MM.1S (cell line): ENCODE results near the gene CCNB1.

ENCODE experiments used
- DNase-seq: peaks from one replicate; pipeline ENCODE4 v3.0.0-alpha.2; 2015
- H2AFZ ChIP-seq: fragments of 300-600 bp; sonication (generic); 2 replicates; pipeline ENCODE4 v1.6.0; 2016; ENCODE audit warnings: antibody characterized with exemption, low read length
- H3F3A ChIP-seq: fragments of 300-600 bp; sonication (generic); 2 replicates; pipeline ENCODE4 v1.6.1; 2016; ENCODE audit warnings: mild to moderate bottlenecking, antibody characterized with exemption, low read length, moderate library complexity, mixed read lengths; ENCODE audit not compliant: insufficient read depth
- H3K27ac ChIP-seq: fragments of 300-600 bp; sonication (generic); 2 replicates; pipeline ENCODE4 v1.5.1; 2016; ENCODE audit warnings: mild to moderate bottlenecking, low read length
- H3K27me3 ChIP-seq: fragments of 300-600 bp; sonication (generic); replicated peaks from 2 replicates; pipeline ENCODE4 v1.6.0; 2016; ENCODE audit warnings: low read length; ENCODE audit not compliant: insufficient read depth
- H3K36me3 ChIP-seq: fragments of 300-600 bp; sonication (generic); replicated peaks from 2 replicates; pipeline ENCODE4 v1.6.1; 2016; ENCODE audit warnings: mild to moderate bottlenecking, low read length, mixed read lengths; ENCODE audit not compliant: insufficient read depth
- H3K4me1 ChIP-seq: fragments of 300-600 bp; sonication (generic); 2 replicates; pipeline ENCODE4 v1.6.1; 2016; ENCODE audit warnings: low read length, mixed read lengths
- H3K4me2 ChIP-seq: fragments of 300-600 bp; sonication (generic); 2 replicates; pipeline ENCODE4 v1.6.0; 2016; ENCODE audit warnings: low read depth, low read length
- H3K4me3 ChIP-seq: fragments of 300-600 bp; sonication (generic); 2 replicates; pipeline ENCODE4 v1.5.1; 2016; ENCODE audit warnings: low read length, mixed read lengths
- H3K79me2 ChIP-seq: fragments of 300-600 bp; sonication (generic); 2 replicates; pipeline ENCODE4 v1.6.1; 2016; ENCODE audit warnings: mixed run types, low read length, mixed read lengths
- H3K9ac ChIP-seq: fragments of 300-600 bp; sonication (generic); 2 replicates; pipeline ENCODE4 v1.6.1; 2016; ENCODE audit warnings: low read length, mixed read lengths
- H3K9me2 ChIP-seq: fragments of 300-600 bp; sonication (generic); replicated peaks from 2 replicates; pipeline ENCODE4 v1.6.1; 2016; ENCODE audit warnings: mild to moderate bottlenecking, low read length, mixed read lengths; ENCODE audit not compliant: insufficient read depth
- H3K9me3 ChIP-seq: fragments of 300-600 bp; sonication (generic); replicated peaks from 2 replicates; pipeline ENCODE4 v1.6.1; 2016; ENCODE audit warnings: mild to moderate bottlenecking, low read length, mixed read lengths; ENCODE audit not compliant: insufficient read depth
- H4K20me1 ChIP-seq: fragments of 300-600 bp; sonication (generic); 2 replicates; pipeline ENCODE4 v1.6.1; 2016; ENCODE audit warnings: mild to moderate bottlenecking, low read length, moderate library complexity, mixed read lengths; ENCODE audit not compliant: insufficient read depth
- CTCF ChIP-seq: fragments of 300-600 bp; sonication (generic); IDR thresholded peaks from 2 replicates; pipeline ENCODE4 v1.5.1; 2016; ENCODE audit warnings: antibody characterized with exemption, low read length, mixed read lengths
- EZH2 ChIP-seq: fragments of 300-600 bp; sonication (generic); optimal IDR thresholded peaks from 2 replicates; pipeline ENCODE3; 2017; ENCODE audit warnings: low read depth, mild to moderate bottlenecking, antibody characterized with exemption, low read length, mixed read lengths
- EZH2phosphoT487 ChIP-seq: fragments of 300-600 bp; sonication (generic); IDR thresholded peaks from 2 replicates; pipeline ENCODE4 v1.6.1; 2018; ENCODE audit warnings: antibody characterized with exemption, low read length

The CCNB1 gene

GRCh38 chr5:69206528-69207190, 39.7 kb downstream of the CCNB1 start:
- H3F3A ChIP-seq, result peaks cover 7% of the 10 kb centered on the region; the same call in 1 of the 2 replicates
- no peaks in the 10 kb centered on the region for H4K20me1 ChIP-seq
- no peaks in the 10 kb centered on the region for H3K79me2 ChIP-seq
- H2AFZ ChIP-seq, result no peak overlapping the region
- H3K4me2 ChIP-seq, result no peak overlapping the region
- H3K27ac ChIP-seq, result no peak overlapping the region
- H3K4me1 ChIP-seq, result peaks cover 4% of the 10 kb centered on the region; the same call in 1 of the 2 replicates
- H3K9me3 ChIP-seq, result no peaks in the 10 kb centered on the region
- H3K4me3 ChIP-seq, result no peak overlapping the region
- DNase-seq, result no peak
- TF ChIP-seq EZH2 (no peak), CTCF (no peak), EZH2phosphoT487 (no peak)
- H3K9ac ChIP-seq, result no peak overlapping the region
- H3K36me3 ChIP-seq, result no peaks in the 10 kb centered on the region
- no peaks in the 10 kb centered on the region for H3K27me3 ChIP-seq
- no peaks in the 10 kb centered on the region for H3K9me2 ChIP-seq

- Histone ChIP-seq H3K9ac (no peak overlapping the region), H3K9me2 (no peaks in the 10 kb centered on the region), H3K27ac (no peak overlapping the region), H3K4me1 (peaks cover 7% of the 10 kb centered on the region; the same call in 1 of the 2 replicates), H4K20me1 (no peaks in the 10 kb centered on the region), H3K79me2 (no peaks in the 10 kb centered on the region), H3K27me3 (no peaks in the 10 kb centered on the region), H3K9me3 (no peaks in the 10 kb centered on the region), H2AFZ (no peak overlapping the region), H3K4me3 (no peak overlapping the region), H3K36me3 (no peaks in the 10 kb centered on the region), H3F3A (peaks cover 12% of the 10 kb centered on the region), H3K4me2 (no peak overlapping the region)
- no peak for TF ChIP-seq EZH2
- TF ChIP-seq EZH2phosphoT487, result no peak
- no peak for TF ChIP-seq CTCF
- DNase-seq, result no peak
Measured at GRCh38 chr5:69209602-69210001, 42.7 kb downstream of the CCNB1 start.

GRCh38 chr5:69211200-69211599, 44.2 kb downstream of the CCNB1 start:
- Histone ChIP-seq H3K36me3 (no peaks in the 10 kb centered on the region), H3K4me1 (peaks cover 7% of the 10 kb centered on the region; the same call in 1 of the 2 replicates), H3K79me2 (no peaks in the 10 kb centered on the region), H3K4me2 (peak overlapping the region; percentile 73; the same call in 1 of the 2 replicates), H3K27ac (peak overlapping the region; percentile 76; the same call in 1 of the 2 replicates), H3K9me3 (no peaks in the 10 kb centered on the region), H3F3A (peaks cover 12% of the 10 kb centered on the region), H3K9me2 (no peaks in the 10 kb centered on the region), H3K9ac (peak overlapping the region; percentile 61; the same call in 1 of the 2 replicates), H2AFZ (peak overlapping the region; percentile 69; the same call in 1 of the 2 replicates), H3K4me3 (peak overlapping the region; percentile 35), H3K27me3 (no peaks in the 10 kb centered on the region), H4K20me1 (no peaks in the 10 kb centered on the region)
- DNase-seq, result no peak
- TF ChIP-seq EZH2phosphoT487, result no peak
- no peak for TF ChIP-seq EZH2
- TF ChIP-seq CTCF, result no peak
